Activated B cell treated with CpG ODN at 0.5 μM for 24 hours (primary cell): ENCODE measurements around the gene PLIN1. TPM values are rescaled to one million over a fixed set of nuclear protein-coding genes. Genes with fewer than 3 reads are reported as not detected.
"Not testable (repeated sequence)": the region's sequence is repeated elsewhere in the genome, so short reads cannot be mapped to it uniquely, and the experiment has no call there.

ENCODE experiments used
- ATAC-seq: fragments of 200-7000 bp; cut with Tn5 transposase; one replicate; pipeline ENCODE4 v1.10.0; 2021; ENCODE audit warnings: low read depth, mild to moderate bottlenecking, moderate library complexity
- CTCF ChIA-PET: fragments of 350-600 bp; sonication (Branson Sonifier 250); formaldehyde crosslinking; loops from one replicate; lab custom pipeline; 2021; ENCODE audit warnings: antibody characterized with exemption; lab: Charles Lee
- POLR2A ChIA-PET: fragments of 350-600 bp; sonication (Branson Sonifier 250); formaldehyde crosslinking; loops from one replicate; lab custom pipeline; 2021; ENCODE audit warnings: antibody characterized with exemption; lab: Charles Lee
- DNase-seq: peaks from one replicate; pipeline ENCODE4 v3.0.0; 2022
- H3K27ac Mint-ChIP-seq: one replicate; pipeline ENCODE4 v1.8.0; 2020; ENCODE audit warnings: mixed read lengths
- H3K27me3 Mint-ChIP-seq: one replicate; pipeline ENCODE4 v1.8.0; 2021; ENCODE audit warnings: mixed read lengths
- H3K36me3 Mint-ChIP-seq: one replicate; pipeline ENCODE4 v1.8.0; 2021; ENCODE audit warnings: low read depth, mixed read lengths
- H3K4me1 Mint-ChIP-seq: one replicate; pipeline ENCODE4 v1.8.0; 2021; ENCODE audit warnings: mixed read lengths
- H3K4me3 Mint-ChIP-seq: one replicate; pipeline ENCODE4 v1.8.0; 2020; ENCODE audit warnings: mild to moderate bottlenecking, mixed read lengths
- H3K9me3 Mint-ChIP-seq: one replicate; pipeline ENCODE4 v1.8.0; 2020; ENCODE audit warnings: mixed read lengths
- intact Hi-C: fragments of 100-400 bp; cut with micrococcal nuclease; formaldehyde crosslinking; loops from one replicate; pipeline ENCODE4 v1.15.1; 2024
- total RNA-seq: library from RNA; stranded (reverse); gene quantifications from 2 replicates; pipeline ENCODE4 v1.2.3, GENCODE V29; 2022
- TF ChIP-seq, protein P1 (sequence below): fragments of 200-600 bp; IDR thresholded peaks from one replicate; pipeline ENCODE4 v1.8.0; 2022; ENCODE audit warnings: antibody characterized with exemption, mild to moderate bottlenecking

The PLIN1 gene
- total RNA-seq, 1 donor from 2014 or later: 0.27 TPM

DNA sequence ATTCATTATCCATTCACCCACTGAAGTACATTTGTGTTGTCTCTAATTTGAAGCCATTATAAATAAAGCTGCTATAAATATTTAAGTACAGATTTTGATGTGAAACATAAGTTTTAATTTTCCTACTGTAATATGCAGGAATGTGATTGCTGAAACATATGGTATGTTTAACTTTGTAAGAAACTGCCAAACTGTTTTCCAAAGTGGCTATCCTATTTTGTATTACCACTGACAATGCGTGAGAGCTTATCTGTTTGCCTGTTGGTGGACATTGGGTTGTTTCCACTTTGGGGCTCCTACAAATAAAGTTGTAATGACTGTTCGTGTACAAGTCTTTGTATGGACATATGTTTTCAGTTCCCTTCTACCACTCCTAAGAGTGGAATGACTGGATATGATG lies 13.9 kb upstream of the PLIN1 start:
- Mint-ChIP-seq H3K36me3 (peaks cover 4% of the 10 kb centered on the region), H3K4me1 (peaks cover 19% of the 10 kb centered on the region), H3K9me3 (no peaks in the 10 kb centered on the region), H3K27me3 (peaks cover 2% of the 10 kb centered on the region), H3K4me3 (no peak overlapping the region), H3K27ac (no peak overlapping the region)
- DNase-seq (no peak), ATAC-seq (no peak)
- ChIA-PET CTCF (no interaction called here), POLR2A (no interaction called here)
- intact Hi-C loops: loop anchor here (5.0 to 10.0 kb wide), 3 partner anchors 118 to 1244 kb away; partner anchors contain the start of genes CIB1, GDPGP1, TICRR and UNC45A
- TF ChIP-seq, protein P1, sequence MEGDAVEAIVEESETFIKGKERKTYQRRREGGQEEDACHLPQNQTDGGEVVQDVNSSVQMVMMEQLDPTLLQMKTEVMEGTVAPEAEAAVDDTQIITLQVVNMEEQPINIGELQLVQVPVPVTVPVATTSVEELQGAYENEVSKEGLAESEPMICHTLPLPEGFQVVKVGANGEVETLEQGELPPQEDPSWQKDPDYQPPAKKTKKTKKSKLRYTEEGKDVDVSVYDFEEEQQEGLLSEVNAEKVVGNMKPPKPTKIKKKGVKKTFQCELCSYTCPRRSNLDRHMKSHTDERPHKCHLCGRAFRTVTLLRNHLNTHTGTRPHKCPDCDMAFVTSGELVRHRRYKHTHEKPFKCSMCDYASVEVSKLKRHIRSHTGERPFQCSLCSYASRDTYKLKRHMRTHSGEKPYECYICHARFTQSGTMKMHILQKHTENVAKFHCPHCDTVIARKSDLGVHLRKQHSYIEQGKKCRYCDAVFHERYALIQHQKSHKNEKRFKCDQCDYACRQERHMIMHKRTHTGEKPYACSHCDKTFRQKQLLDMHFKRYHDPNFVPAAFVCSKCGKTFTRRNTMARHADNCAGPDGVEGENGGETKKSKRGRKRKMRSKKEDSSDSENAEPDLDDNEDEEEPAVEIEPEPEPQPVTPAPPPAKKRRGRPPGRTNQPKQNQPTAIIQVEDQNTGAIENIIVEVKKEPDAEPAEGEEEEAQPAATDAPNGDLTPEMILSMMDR: no peak

DNA sequence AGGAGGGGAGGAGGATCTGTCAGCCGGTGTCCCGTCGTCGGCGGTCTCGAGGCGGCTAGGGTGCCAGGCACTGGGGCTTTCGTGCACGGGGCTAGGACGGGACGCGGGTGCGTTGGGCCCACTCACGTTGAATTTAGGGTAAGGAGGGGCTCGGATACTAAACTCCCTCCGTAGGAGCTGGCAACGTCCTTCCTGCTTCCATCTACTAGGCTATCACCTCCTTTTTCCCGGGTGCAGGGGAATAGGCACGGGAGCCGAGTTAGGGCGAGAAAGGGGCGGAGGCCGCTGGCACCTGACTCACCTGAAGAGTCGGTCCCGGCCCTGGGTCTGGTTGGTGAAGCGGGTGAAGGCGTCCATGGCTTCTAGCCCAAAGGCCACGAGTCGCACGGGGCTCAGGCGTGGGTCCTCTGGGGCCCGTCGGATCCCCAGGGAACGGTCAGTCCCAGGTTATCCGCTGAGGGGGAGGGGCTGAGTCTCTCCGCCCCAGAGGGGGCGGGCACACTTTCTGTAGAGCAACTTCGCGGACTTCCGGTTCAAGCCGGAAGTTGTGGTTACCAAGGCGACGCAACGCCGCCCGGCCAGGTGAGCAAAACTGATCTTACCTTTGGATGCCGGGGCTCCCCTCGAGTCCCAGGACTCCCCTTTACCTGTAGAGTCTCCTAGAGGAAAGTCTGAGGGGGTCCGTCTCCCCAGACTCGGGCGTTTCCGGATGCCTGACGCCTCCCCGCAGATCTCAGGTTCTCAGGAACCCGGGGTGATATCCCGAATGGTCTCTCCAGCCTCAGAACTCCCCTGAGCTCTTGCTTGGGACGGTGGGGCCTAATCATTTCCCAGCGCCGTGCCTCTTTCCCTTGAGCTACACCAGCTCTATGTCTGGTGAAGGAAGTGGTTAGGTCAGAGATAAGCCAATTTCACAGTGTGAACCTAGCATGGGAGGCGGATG lies 11.4 kb upstream of the PLIN1 start, which contains the start of the genes PEX11A and WDR93:
Gene PEX11A, minus strand, starts transcription at position 479 of the 943 bp plus-strand sequence. Its CDS starts 122 bp downstream, at position 357.
Gene WDR93, plus strand, starts transcription at position 536 of the 943 bp plus-strand sequence. CDS start 10,936 bp downstream, outside the sequence.
- intact Hi-C loops: loop anchor here (5.0 to 10.0 kb wide), 3 partner anchors 116 to 1247 kb away; partner anchors contain the start of genes CIB1, GDPGP1, TICRR and UNC45A
- Mint-ChIP-seq H3K9me3 (no peaks in the 10 kb centered on the region), H3K4me1 (peaks cover 19% of the 10 kb centered on the region), H3K27me3 (no peaks in the 10 kb centered on the region), H3K27ac (peak within 1 kb of the TSS; percentile 77), H3K4me3 (peak within 1 kb of the TSS; percentile 90), H3K36me3 (peaks cover 4% of the 10 kb centered on the region)
- ChIA-PET CTCF (no interaction called here), POLR2A (no interaction called here)
- TF ChIP-seq, protein P1: no peak
- DNase-seq (peak; percentile 73), ATAC-seq (peak; percentile 91)

DNA sequence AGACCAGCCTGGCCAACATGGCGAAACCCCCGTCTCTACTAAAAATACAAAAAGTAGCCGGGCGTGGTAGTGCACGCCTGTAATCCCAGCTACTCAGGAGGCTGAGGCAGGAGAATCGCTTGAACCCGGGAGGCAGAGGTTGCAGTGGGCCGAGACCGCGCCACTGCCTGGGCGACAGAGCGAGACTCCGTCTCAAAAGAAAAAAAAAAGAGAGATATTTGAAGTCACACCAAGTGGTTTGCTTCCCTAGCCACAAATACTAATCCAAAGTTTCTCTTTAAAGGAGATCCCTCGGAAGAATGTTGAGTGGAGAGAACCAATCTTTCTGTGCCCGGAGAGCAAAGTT lies 10.7 kb upstream of the PLIN1 start:
- DNase-seq: not testable (repeated sequence)

DNA sequence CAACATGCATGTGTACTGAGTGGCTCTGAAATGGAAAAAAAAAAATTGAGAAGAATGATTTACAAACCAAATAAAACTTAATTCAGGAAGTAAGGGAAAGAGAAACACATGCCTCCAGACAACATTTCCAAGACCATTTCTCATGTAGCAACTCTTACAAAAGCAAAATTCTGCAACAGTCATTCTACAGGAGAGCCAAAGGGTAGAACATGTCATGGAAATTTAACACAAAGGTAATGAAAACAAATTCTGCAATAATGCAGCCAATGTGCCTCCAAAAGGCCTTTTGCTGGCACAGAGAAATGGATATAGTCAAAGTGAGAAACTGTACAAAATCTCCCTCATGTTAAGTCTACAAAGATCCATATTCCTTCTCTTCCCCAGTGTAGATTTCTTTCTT lies 7.4 kb upstream of the PLIN1 start:
- ATAC-seq (no peak), DNase-seq (no peak)
- Mint-ChIP-seq H3K36me3 (peaks cover 7% of the 10 kb centered on the region), H3K27ac (no peak overlapping the region), H3K9me3 (no peaks in the 10 kb centered on the region), H3K4me3 (no peak overlapping the region), H3K27me3 (no peaks in the 10 kb centered on the region), H3K4me1 (peaks cover 12% of the 10 kb centered on the region)
- POLR2A ChIA-PET: no interaction called here
- TF ChIP-seq, protein P1: no peak
- intact Hi-C loops: no loop called here
- CTCF ChIA-PET: no interaction called here

More for the DNA sequence above, 10.7 kb upstream of the PLIN1 start:
- peaks cover 19% of the 10 kb centered on the region for H3K4me1 Mint-ChIP-seq
- H3K27me3 Mint-ChIP-seq, CTCF ChIA-PET, ATAC-seq, H3K36me3 Mint-ChIP-seq, POLR2A ChIA-PET, H3K9me3 Mint-ChIP-seq: not testable (repeated sequence)
- H3K27ac Mint-ChIP-seq: peak overlapping the region; percentile 77
- H3K4me3 Mint-ChIP-seq: peak overlapping the region; percentile 90
- intact Hi-C loops: loop anchor here (5.0 to 10.0 kb wide), 3 partner anchors 115 to 1247 kb away; partner anchors contain the start of genes CIB1, GDPGP1, TICRR and UNC45A

DNA sequence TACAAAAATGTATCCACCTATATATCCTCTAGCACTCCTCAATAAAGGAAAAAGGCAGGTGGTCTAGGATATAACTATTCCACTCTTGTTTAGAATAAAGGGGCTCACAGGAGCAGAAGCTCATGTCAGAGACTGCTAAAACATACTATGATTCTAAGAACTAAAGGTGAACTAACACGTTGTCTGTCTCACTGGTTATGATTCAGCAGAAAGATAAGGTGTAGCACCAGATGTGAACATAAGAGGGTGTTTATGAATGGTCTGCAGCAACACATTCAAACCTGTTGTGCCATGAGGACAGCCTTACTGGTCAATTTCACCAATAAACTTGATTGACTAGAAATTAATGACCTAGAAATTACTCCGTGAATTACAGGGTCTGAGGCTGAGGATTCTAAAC lies 6.8 kb upstream of the PLIN1 start:
- Mint-ChIP-seq H3K36me3 (peaks cover 7% of the 10 kb centered on the region), H3K4me1 (peaks cover 10% of the 10 kb centered on the region), H3K27me3 (no peaks in the 10 kb centered on the region), H3K4me3 (no peak overlapping the region), H3K9me3 (no peaks in the 10 kb centered on the region), H3K27ac (no peak overlapping the region)
- ChIA-PET CTCF (no interaction called here), POLR2A (no interaction called here)
- TF ChIP-seq, protein P1: no peak
- intact Hi-C loops: no loop called here
- no peak for ATAC-seq
- no peak for DNase-seq
